ENCODE results near the gene ENPP7.

GRCh38 chr17:79757140-79757745 is 26.5 kb downstream of the ENPP7 start:
- TF ChIP-seq POLR2A (IDR thresholded peaks at IDR 0.05; ENCODE audit: low read depth, low read length) = no peak
- TF ChIP-seq POLR2AphosphoS5 (IDR thresholded peaks at IDR 0.05; ENCODE audit: low read depth, low read length) = no peak
